Activated CD8-positive, alpha-beta memory T cell treated with anti-CD3 and anti-CD28 coated beads, Interleukin-2, amount 10 ng/mL, durations not matched to agents 7 days and 5 days (primary cell): Measurements from ENCODE around the gene MAPRE3. TPM values are rescaled to one million over a fixed set of nuclear protein-coding genes. Genes with fewer than 3 reads are reported as not detected.
"Not testable (repeated sequence)": the region's sequence is repeated elsewhere in the genome, so short reads cannot be mapped to it uniquely, and the experiment has no call there.

Experiments
- ATAC-seq: fragments of 150-1000 bp; cut with Tn5 transposase; one replicate; pipeline ENCODE4 v1.10.0; 2021; ENCODE audit warnings: moderate library complexity
- CTCF ChIA-PET: fragments of 350-600 bp; sonication (Branson Sonifier 250); formaldehyde crosslinking; loops from one replicate; lab custom pipeline; 2021; ENCODE audit warnings: antibody characterized with exemption; lab: Charles Lee
- DNase-seq: peaks from one replicate; pipeline ENCODE4 v3.0.0-alpha.2; 2020
- H3K27ac Mint-ChIP-seq: one replicate; pipeline ENCODE4 v1.8.0; 2021; ENCODE audit warnings: mild to moderate bottlenecking, mixed read lengths
- H3K27me3 Mint-ChIP-seq: one replicate; pipeline ENCODE4 v1.8.0; 2021; ENCODE audit warnings: mixed read lengths
- H3K36me3 Mint-ChIP-seq: one replicate; pipeline ENCODE4 v1.8.0; 2021; ENCODE audit warnings: mild to moderate bottlenecking, mixed read lengths
- H3K4me1 Mint-ChIP-seq: one replicate; pipeline ENCODE4 v1.8.0; 2021; ENCODE audit warnings: mixed read lengths
- H3K4me3 Mint-ChIP-seq: one replicate; pipeline ENCODE4 v1.8.0; 2021; ENCODE audit warnings: mild to moderate bottlenecking, moderate library complexity, mixed read lengths
- H3K9me3 Mint-ChIP-seq: one replicate; pipeline ENCODE4 v1.8.0; 2022; ENCODE audit warnings: low read depth, mixed read lengths
- total RNA-seq, 2 experiments: library from RNA; stranded (reverse); gene quantifications; one replicate each; pipeline ENCODE4 v1.2.3, GENCODE V29; 2021

The MAPRE3 gene
- total RNA-seq, result 1 to 10 TPM in 1 of 2 experiments, under 1 TPM in 1; 0.91 to 1.3 TPM

- peaks cover 12% of the 10 kb centered on the region for H3K4me1 Mint-ChIP-seq
- DNase-seq (peak; percentile 82), ATAC-seq (peak; percentile 96)
- no peaks in the 10 kb centered on the region for H3K36me3 Mint-ChIP-seq
- H3K9me3 Mint-ChIP-seq, result no peaks in the 10 kb centered on the region
- H3K27me3 Mint-ChIP-seq, result peaks cover 56% of the 10 kb centered on the region
- CTCF ChIA-PET, result interaction anchor here (0.9 to 3.6 kb wide), 4 partner anchors 8 to 46 kb away, joined by 4 to 13 read pairs (median 5); no protein-coding TSS in a partner anchor
- H3K4me3 Mint-ChIP-seq, result peak within 1 kb of the TSS; percentile 71
- no peak within 1 kb of the TSS for H3K27ac Mint-ChIP-seq
These were observed at the start of gene MAPRE3 for GRCh38 chr2:26970244-26970927. Gene MAPRE3 (plus strand): TSS chr2:26970637. CDS start chr2:27022219, 51,582 bp downstream.

DNA sequence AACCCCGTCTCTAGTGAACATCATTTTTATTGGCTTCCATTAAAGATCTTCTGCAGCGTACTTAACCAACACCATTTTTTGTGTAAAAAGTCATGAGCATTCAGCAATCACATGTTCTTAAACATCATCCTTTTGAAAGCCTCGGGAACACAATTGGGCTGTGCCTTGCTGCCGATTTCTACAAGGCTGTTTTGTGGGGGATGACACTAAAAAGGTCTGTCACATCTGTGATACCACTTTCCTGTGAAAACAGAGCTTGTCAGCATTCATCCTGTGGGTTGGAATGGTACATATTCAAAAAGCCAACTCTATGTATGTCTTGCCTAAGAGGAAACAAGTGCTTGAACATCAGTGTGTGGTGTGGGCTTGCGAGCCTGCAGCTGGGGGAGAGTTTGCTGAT, 49.1 kb upstream of the MAPRE3 start:
- Mint-ChIP-seq H3K27ac (no peak overlapping the region), H3K9me3 (no peaks in the 10 kb centered on the region), H3K27me3 (peaks cover 25% of the 10 kb centered on the region), H3K36me3 (no peaks in the 10 kb centered on the region), H3K4me1 (peaks cover 2% of the 10 kb centered on the region), H3K4me3 (no peak overlapping the region)
- ATAC-seq (no peak), DNase-seq (peak; percentile 15)
- CTCF ChIA-PET, result interaction anchor here (0.9 to 2.6 kb wide), 3 partner anchors 21 to 73 kb away, joined by 3 to 45 read pairs (median 9); partner anchors contain the start of gene DPYSL5

DNA sequence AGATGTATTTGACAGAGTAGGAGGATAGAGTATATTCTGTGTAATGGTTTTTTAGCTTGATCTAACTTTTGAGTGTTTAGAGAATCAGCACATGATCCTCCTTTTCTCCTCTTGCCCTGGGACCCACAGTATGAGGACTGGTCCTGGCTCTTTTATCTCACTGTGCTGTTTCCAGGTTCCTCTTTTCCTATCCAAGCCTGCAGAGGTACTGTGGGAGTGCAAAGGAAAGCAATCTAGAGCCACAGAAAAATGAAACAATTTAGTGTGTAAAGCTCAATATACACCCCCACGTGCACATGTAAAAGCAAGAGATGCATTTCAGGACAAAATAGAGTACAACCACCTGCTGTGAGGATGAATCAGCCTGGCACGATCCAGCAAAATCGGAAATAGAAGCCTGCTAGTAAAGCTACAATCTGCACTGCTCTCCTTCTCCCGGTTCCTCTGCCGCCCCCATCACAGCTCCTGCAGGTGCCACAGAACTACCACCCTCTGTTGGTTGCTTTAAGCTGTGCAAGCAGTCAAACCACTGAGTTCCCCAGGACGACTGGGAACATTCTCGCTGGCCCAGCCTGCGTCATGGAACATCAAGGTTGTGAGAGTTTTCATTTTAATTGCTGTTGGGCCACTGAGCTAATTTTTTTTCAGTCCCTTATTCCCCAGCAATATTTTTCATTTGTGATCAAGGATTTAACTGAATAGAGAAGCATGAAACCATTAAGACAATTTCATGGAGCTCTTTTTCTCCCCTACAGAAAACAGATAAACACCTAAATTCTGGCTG, 47.8 kb upstream of the MAPRE3 start:
- H3K4me1 Mint-ChIP-seq, result peaks cover 2% of the 10 kb centered on the region
- H3K4me3 Mint-ChIP-seq, result no peak overlapping the region
- ATAC-seq (peak; percentile 76), DNase-seq (peak; percentile 52)
- peaks cover 25% of the 10 kb centered on the region for H3K27me3 Mint-ChIP-seq
- CTCF ChIA-PET, result interaction anchor here (0.9 to 2.6 kb wide), 17 partner anchors 10 to 317 kb away, joined by 3 to 45 read pairs (median 4); partner anchors contain the start of gene DPYSL5
- no peak overlapping the region for H3K27ac Mint-ChIP-seq
- no peaks in the 10 kb centered on the region for H3K9me3 Mint-ChIP-seq
- no peaks in the 10 kb centered on the region for H3K36me3 Mint-ChIP-seq

GRCh38 chr2:26923189-26923466, 47.3 kb upstream of the MAPRE3 start:
- not testable (repeated sequence) for ATAC-seq, H3K4me3 Mint-ChIP-seq, H3K36me3 Mint-ChIP-seq, H3K4me1 Mint-ChIP-seq, H3K27ac Mint-ChIP-seq, H3K9me3 Mint-ChIP-seq, DNase-seq
- CTCF ChIA-PET, result interaction anchor here (0.9 to 2.6 kb wide), 14 partner anchors 9 to 94 kb away, joined by 3 to 45 read pairs (median 4); partner anchors contain the start of gene DPYSL5
- H3K27me3 Mint-ChIP-seq, result peaks cover 25% of the 10 kb centered on the region

DNA sequence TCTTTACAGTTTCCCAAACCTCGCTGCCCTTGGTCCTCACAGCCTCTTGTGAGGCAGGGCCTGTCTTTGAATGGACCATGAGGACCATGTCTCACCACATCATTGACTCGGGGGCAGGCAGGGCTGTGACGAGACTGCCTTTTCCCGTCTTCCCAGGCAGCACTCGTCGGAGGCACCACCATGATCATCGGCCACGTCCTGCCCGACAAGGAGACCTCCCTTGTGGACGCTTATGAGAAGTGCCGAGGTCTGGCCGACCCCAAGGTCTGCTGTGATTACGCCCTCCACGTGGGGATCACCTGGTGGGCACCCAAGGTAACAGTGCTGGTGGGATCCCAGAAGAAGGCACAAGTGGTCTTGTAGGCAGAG, 45.7 kb upstream of the MAPRE3 start:
- Mint-ChIP-seq H3K27me3 (peaks cover 25% of the 10 kb centered on the region), H3K9me3 (no peaks in the 10 kb centered on the region), H3K27ac (no peak overlapping the region), H3K4me3 (no peak overlapping the region), H3K4me1 (peaks cover 2% of the 10 kb centered on the region), H3K36me3 (no peaks in the 10 kb centered on the region)
- no peak for DNase-seq
- no peak for ATAC-seq
- CTCF ChIA-PET, result no interaction called here

DNA sequence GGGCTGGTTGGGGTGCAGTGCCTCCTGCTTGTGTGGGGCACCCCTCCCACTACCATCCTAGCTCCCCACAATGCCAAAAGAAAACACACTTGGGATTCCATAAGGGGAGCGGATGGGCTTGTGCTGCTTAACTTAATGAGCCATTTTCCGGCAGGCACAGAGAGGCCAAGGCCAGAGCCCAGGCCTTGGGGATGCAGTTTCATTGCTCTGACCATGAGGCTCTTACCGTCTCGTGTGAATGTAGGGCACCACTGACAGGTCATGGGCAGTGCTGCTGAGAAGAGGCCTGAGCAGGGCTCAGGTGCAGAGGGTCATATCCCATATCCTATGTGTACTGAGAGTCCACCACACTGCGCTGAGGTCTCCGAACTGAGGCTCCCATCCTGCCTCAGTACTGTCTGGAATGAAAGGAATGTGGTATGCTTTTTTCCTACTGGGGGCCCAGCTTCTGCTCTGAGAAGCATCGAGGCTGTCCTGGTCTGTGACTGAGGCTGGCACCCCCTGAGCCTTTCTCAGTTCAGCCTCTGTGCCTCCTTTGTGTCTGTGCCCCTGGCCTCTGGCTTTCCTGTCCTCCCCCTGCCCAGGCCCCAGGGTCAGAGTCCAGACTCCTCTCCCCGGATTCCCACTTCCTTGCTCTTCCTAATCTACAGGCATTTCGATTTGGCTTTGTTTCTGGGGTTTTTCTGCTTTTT, 45.2 kb upstream of the MAPRE3 start:
- DNase-seq, result no peak
- ATAC-seq, result no peak
- H3K9me3 Mint-ChIP-seq, result no peaks in the 10 kb centered on the region
- H3K27ac Mint-ChIP-seq, result no peak overlapping the region
- CTCF ChIA-PET, result interaction anchor here (1.9 kb wide), 1 partner anchor 79 kb away, joined by 6 read pairs; no protein-coding TSS in a partner anchor
- H3K4me1 Mint-ChIP-seq, result peaks cover 2% of the 10 kb centered on the region
- H3K4me3 Mint-ChIP-seq, result no peak overlapping the region
- peaks cover 25% of the 10 kb centered on the region for H3K27me3 Mint-ChIP-seq
- no peaks in the 10 kb centered on the region for H3K36me3 Mint-ChIP-seq

DNA sequence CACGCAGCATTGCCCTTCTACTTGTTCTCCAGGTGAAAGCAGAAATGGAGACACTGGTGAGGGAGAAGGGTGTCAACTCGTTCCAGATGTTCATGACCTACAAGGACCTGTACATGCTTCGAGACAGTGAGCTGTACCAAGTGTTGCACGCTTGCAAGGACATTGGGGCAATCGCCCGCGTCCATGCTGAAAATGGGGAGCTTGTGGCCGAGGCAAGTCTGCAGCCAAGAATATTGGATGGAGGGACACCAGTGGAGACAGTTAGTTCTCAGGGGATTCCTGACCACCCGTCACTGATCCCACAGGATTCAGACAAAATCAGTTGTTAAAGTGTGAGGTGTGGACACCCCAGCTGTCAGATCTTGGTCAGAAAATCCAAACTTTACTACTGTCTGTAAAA, 43.2 kb upstream of the MAPRE3 start:
- no peak overlapping the region for H3K4me3 Mint-ChIP-seq
- no peak overlapping the region for H3K27ac Mint-ChIP-seq
- no peaks in the 10 kb centered on the region for H3K36me3 Mint-ChIP-seq
- ATAC-seq (no peak), DNase-seq (no peak)
- CTCF ChIA-PET, result interaction anchor here (1.9 kb wide), 1 partner anchor 81 kb away, joined by 6 read pairs; no protein-coding TSS in a partner anchor
- peaks cover 2% of the 10 kb centered on the region for H3K4me1 Mint-ChIP-seq
- H3K27me3 Mint-ChIP-seq, result peaks cover 12% of the 10 kb centered on the region
- H3K9me3 Mint-ChIP-seq, result no peaks in the 10 kb centered on the region

DNA sequence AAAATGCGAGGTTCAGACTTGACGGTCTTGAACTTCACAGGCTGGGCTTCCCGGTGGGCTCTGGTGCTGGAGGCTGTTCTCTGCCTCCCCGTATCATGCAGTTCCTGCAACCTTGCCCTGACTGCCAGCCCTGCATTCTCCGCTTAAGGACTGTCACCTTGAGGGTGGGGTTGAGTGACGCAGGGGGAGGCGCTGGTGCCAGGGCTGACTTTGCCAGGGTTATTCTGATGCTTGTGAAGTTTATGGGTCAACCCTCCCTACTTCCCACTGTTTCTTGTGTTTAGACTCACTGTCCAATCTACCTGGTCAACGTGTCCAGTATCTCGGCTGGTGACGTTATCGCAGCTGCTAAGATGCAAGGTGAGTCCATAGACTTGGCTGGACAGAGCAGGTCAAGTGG, 37.5 kb upstream of the MAPRE3 start:
- Mint-ChIP-seq H3K36me3 (no peaks in the 10 kb centered on the region), H3K9me3 (no peaks in the 10 kb centered on the region), H3K4me1 (no peaks in the 10 kb centered on the region), H3K4me3 (no peak overlapping the region), H3K27ac (no peak overlapping the region), H3K27me3 (peaks cover 3% of the 10 kb centered on the region)
- ATAC-seq (no peak), DNase-seq (no peak)
- CTCF ChIA-PET, result interaction anchor here (1.3 to 2.3 kb wide), 2 partner anchors 10 to 87 kb away, joined by 3 to 8 read pairs; no protein-coding TSS in a partner anchor

GRCh38 chr2:26933431-26934334, 36.8 kb upstream of the MAPRE3 start:
- Mint-ChIP-seq H3K27me3 (peaks cover 3% of the 10 kb centered on the region), H3K4me3 (no peak overlapping the region), H3K9me3 (no peaks in the 10 kb centered on the region), H3K36me3 (no peaks in the 10 kb centered on the region), H3K4me1 (no peaks in the 10 kb centered on the region), H3K27ac (no peak overlapping the region)
- ATAC-seq (no peak), DNase-seq (peak; percentile 33)
- CTCF ChIA-PET, result interaction anchor here (1.0 to 2.3 kb wide), 2 partner anchors 24 to 87 kb away, joined by 3 to 8 read pairs; no protein-coding TSS in a partner anchor

GRCh38 chr2:26934335-26934724, 36.1 kb upstream of the MAPRE3 start:
- DNase-seq (peak; percentile 31), ATAC-seq (no peak)
- Mint-ChIP-seq H3K4me3 (no peak overlapping the region), H3K27ac (no peak overlapping the region), H3K36me3 (no peaks in the 10 kb centered on the region), H3K9me3 (no peaks in the 10 kb centered on the region), H3K27me3 (peaks cover 3% of the 10 kb centered on the region), H3K4me1 (no peaks in the 10 kb centered on the region)
- CTCF ChIA-PET, result interaction anchor here (1.0 kb wide), 1 partner anchor 25 kb away, joined by 3 read pairs; no protein-coding TSS in a partner anchor

DNA sequence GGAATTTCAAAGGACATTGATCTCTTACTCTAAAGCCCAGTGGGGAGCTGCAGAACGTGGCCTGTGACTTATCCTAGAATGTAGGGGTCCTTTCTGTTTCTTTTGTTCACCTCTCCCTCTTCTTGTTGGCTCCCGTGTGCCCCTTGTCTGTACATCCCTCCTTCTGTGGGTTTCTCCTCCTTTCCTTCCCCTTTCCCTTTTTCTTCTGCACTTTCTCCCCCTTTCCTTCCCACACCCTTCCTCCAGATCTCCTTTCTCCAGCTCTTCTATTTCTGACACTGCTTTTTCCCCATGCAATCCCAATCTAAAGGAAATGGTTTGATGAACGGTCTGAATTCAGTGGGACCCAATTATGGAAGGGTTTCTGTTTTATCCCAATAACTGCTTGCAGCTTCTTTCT, 35.5 kb upstream of the MAPRE3 start:
- DNase-seq (peak; percentile 11), ATAC-seq (no peak)
- H3K9me3 Mint-ChIP-seq, result no peaks in the 10 kb centered on the region
- no peaks in the 10 kb centered on the region for H3K4me1 Mint-ChIP-seq
- CTCF ChIA-PET, result interaction anchor here (1.0 to 1.3 kb wide), 4 partner anchors 13 to 90 kb away, joined by 3 to 5 read pairs (median 4); no protein-coding TSS in a partner anchor
- H3K4me3 Mint-ChIP-seq, result no peak overlapping the region
- H3K27me3 Mint-ChIP-seq, result peaks cover 3% of the 10 kb centered on the region
- no peak overlapping the region for H3K27ac Mint-ChIP-seq
- no peaks in the 10 kb centered on the region for H3K36me3 Mint-ChIP-seq

- Mint-ChIP-seq H3K4me1 (no peaks in the 10 kb centered on the region), H3K27me3 (peaks cover 3% of the 10 kb centered on the region), H3K4me3 (no peak overlapping the region), H3K27ac (no peak overlapping the region), H3K36me3 (no peaks in the 10 kb centered on the region), H3K9me3 (no peaks in the 10 kb centered on the region)
- ATAC-seq, result no peak
- DNase-seq, result no peak
- CTCF ChIA-PET, result interaction anchor here (0.7 to 1.7 kb wide), 5 partner anchors 16 to 269 kb away, joined by 3 to 5 read pairs (median 3); no protein-coding TSS in a partner anchor
These were observed 33.6 kb upstream of the MAPRE3 start for GRCh38 chr2:26936855-26937254.
